ENCODE data around the gene BMP7.

The BMP7 gene

GRCh38 chr20:57169162-57169561 is 97.3 kb downstream of the BMP7 start:
- TF ChIP-seq, protein P1, sequence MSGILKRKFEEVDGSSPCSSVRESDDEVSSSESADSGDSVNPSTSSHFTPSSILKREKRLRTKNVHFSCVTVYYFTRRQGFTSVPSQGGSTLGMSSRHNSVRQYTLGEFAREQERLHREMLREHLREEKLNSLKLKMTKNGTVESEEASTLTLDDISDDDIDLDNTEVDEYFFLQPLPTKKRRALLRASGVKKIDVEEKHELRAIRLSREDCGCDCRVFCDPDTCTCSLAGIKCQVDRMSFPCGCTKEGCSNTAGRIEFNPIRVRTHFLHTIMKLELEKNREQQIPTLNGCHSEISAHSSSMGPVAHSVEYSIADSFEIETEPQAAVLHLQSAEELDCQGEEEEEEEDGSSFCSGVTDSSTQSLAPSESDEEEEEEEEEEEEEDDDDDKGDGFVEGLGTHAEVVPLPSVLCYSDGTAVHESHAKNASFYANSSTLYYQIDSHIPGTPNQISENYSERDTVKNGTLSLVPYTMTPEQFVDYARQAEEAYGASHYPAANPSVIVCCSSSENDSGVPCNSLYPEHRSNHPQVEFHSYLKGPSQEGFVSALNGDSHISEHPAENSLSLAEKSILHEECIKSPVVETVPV (CRISPR knock-in tag; IDR thresholded peaks at IDR 0.05): no peak
- TF ChIP-seq BACH2 (CRISPR knock-in tag; IDR thresholded peaks at IDR 0.05; ENCODE audit: borderline replicate concordance) (no peak), OSR1 (CRISPR knock-in tag; IDR thresholded peaks at IDR 0.05) (no peak), RARB (CRISPR knock-in tag; IDR thresholded peaks at IDR 0.05) (no peak), PATZ1 (CRISPR knock-in tag; IDR thresholded peaks at IDR 0.05; ENCODE audit: borderline replicate concordance) (no peak), ZFP30 (CRISPR knock-in tag; IDR thresholded peaks at IDR 0.05) (no peak), ISL1 (CRISPR knock-in tag; IDR thresholded peaks at IDR 0.05) (no peak), TCF4 (CRISPR knock-in tag; IDR thresholded peaks at IDR 0.05; ENCODE audit: borderline replicate concordance) (no peak), TSHZ2 (CRISPR knock-in tag; IDR thresholded peaks at IDR 0.05) (no peak), ZFP3 (CRISPR knock-in tag; IDR thresholded peaks at IDR 0.05) (no peak), CREB5 (CRISPR knock-in tag; IDR thresholded peaks at IDR 0.05; ENCODE audit: low read depth) (no peak), ESRRG (CRISPR knock-in tag; IDR thresholded peaks at IDR 0.05) (no peak), ARNTL (CRISPR knock-in tag; IDR thresholded peaks at IDR 0.05; ENCODE audit: borderline replicate concordance, low read depth) (no peak), ZC3H10 (CRISPR knock-in tag; IDR thresholded peaks at IDR 0.05) (no peak), GLIS3 (CRISPR knock-in tag; IDR thresholded peaks at IDR 0.05) (no peak)
- TF ChIP-seq, protein P2, sequence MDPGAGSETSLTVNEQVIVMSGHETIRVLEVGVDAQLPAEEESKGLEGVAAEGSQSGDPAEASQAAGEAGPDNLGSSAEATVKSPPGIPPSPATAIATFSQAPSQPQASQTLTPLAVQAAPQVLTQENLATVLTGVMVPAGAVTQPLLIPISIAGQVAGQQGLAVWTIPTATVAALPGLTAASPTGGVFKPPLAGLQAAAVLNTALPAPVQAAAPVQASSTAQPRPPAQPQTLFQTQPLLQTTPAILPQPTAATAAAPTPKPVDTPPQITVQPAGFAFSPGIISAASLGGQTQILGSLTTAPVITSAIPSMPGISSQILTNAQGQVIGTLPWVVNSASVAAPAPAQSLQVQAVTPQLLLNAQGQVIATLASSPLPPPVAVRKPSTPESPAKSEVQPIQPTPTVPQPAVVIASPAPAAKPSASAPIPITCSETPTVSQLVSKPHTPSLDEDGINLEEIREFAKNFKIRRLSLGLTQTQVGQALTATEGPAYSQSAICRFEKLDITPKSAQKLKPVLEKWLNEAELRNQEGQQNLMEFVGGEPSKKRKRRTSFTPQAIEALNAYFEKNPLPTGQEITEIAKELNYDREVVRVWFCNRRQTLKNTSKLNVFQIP (CRISPR knock-in tag; IDR thresholded peaks at IDR 0.05; ENCODE audit: borderline replicate concordance, low read depth): no peak
- no peak for ATAC-seq

GRCh38 chr20:57167971-57168701 is 98.3 kb downstream of the BMP7 start:
- no peak for ATAC-seq
- TF ChIP-seq, protein P1 (CRISPR knock-in tag; IDR thresholded peaks at IDR 0.05): no peak
- TF ChIP-seq ZNF565 (CRISPR knock-in tag; conservative IDR thresholded peaks at IDR 0.05; ENCODE audit: low read depth) (no peak), PPARA (CRISPR knock-in tag; IDR thresholded peaks at IDR 0.05; ENCODE audit: borderline replicate concordance) (no peak), BACH2 (CRISPR knock-in tag; IDR thresholded peaks at IDR 0.05; ENCODE audit: borderline replicate concordance) (no peak), ARNTL (CRISPR knock-in tag; IDR thresholded peaks at IDR 0.05; ENCODE audit: borderline replicate concordance, low read depth) (no peak), ZNF8 (CRISPR knock-in tag; IDR thresholded peaks at IDR 0.05) (no peak), ISL1 (CRISPR knock-in tag; IDR thresholded peaks at IDR 0.05) (no peak), ZC3H10 (CRISPR knock-in tag; IDR thresholded peaks at IDR 0.05) (no peak), OSR1 (CRISPR knock-in tag; IDR thresholded peaks at IDR 0.05) (no peak), TCF4 (CRISPR knock-in tag; IDR thresholded peaks at IDR 0.05; ENCODE audit: borderline replicate concordance) (no peak), TSHZ2 (CRISPR knock-in tag; IDR thresholded peaks at IDR 0.05) (no peak), TOX (CRISPR knock-in tag; IDR thresholded peaks at IDR 0.05; ENCODE audit: borderline replicate concordance) (no peak), GLIS3 (CRISPR knock-in tag; IDR thresholded peaks at IDR 0.05) (no peak)
- TF ChIP-seq, protein P2 (CRISPR knock-in tag; IDR thresholded peaks at IDR 0.05; ENCODE audit: borderline replicate concordance, low read depth): no peak
